ENCODE measurements around the gene PLXDC1.
"Not testable (repeated sequence)": the region's sequence is repeated elsewhere in the genome, so short reads cannot be mapped to it uniquely, and the experiment has no call there.

PLXDC1 gene

DNA sequence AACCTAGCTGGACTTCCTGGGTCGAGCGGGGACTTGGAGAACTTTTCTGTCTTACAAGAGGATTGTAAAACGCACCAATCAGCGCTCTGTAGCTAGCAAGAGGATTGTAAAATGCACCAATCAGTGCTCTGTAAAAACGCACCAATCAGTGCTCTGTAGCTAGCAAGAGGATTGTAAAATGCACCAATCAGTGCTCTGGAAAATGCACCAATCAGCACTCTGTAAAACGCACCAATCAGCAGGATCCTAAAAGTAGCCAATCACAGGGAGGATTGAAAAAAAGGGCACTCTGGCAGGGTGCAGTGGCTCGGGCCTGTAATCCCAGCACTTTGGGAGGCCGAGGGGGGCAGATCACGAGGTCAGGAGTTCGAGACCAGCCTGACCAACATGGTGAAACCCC, 17.1 kb upstream of the PLXDC1 start:
- H3K9ac ChIP-seq (ENCODE audit: low read depth, low read length) = not testable (repeated sequence)
- WGBS = 96% methylated on average over 10 of the region's 10 CpGs
- peaks cover 12% of the 10 kb centered on the region; the same call in 1 of the 2 replicates for H3K4me1 ChIP-seq (ENCODE audit: insufficient read depth, low read length)

GRCh38 chr17:39167476-39167875, 16.0 kb upstream of the PLXDC1 start:
- 64% methylated on average over 2 of the region's 2 CpGs for WGBS

More for the DNA sequence above, 17.1 kb upstream of the PLXDC1 start:
- H3K27ac ChIP-seq (ENCODE audit: low read depth, low read length); H3K4me3 ChIP-seq (ENCODE audit: low read length); H3K36me3 ChIP-seq (ENCODE audit: insufficient read depth, low read length); H3K9me3 ChIP-seq (ENCODE audit: insufficient read depth, low read depth, low read length): not testable (repeated sequence)
- H3K27me3 ChIP-seq (ENCODE audit: insufficient read depth, low read length) = peaks cover 35% of the 10 kb centered on the region

GRCh38 chr17:39166437-39167335, 15.2 kb upstream of the PLXDC1 start:
- WGBS = 63% methylated on average over 7 of the region's 7 CpGs
- H3K9ac ChIP-seq (ENCODE audit: low read depth, low read length) = no peak overlapping the region
- H3K4me3 ChIP-seq (ENCODE audit: low read length) = no peak overlapping the region; the same call in 1 of the 2 replicates
- no peaks in the 10 kb centered on the region for H3K9me3 ChIP-seq (ENCODE audit: insufficient read depth, low read depth, low read length)
- H3K4me1 ChIP-seq (ENCODE audit: insufficient read depth, low read length) = peaks cover 12% of the 10 kb centered on the region; the same call in 1 of the 2 replicates
- peaks cover 35% of the 10 kb centered on the region for H3K27me3 ChIP-seq (ENCODE audit: insufficient read depth, low read length)
- H3K27ac ChIP-seq (ENCODE audit: low read depth, low read length) = no peak overlapping the region
- H3K36me3 ChIP-seq (ENCODE audit: insufficient read depth, low read length) = no peaks in the 10 kb centered on the region

More at GRCh38 chr17:39167476-39167875, 16.0 kb upstream of the PLXDC1 start:
- H3K27ac ChIP-seq (ENCODE audit: low read depth, low read length) = no peak overlapping the region
- no peak overlapping the region for H3K4me3 ChIP-seq (ENCODE audit: low read length)
- H3K36me3 ChIP-seq (ENCODE audit: insufficient read depth, low read length) = no peaks in the 10 kb centered on the region
- H3K4me1 ChIP-seq (ENCODE audit: insufficient read depth, low read length) = peaks cover 12% of the 10 kb centered on the region; the same call in 1 of the 2 replicates
- no peaks in the 10 kb centered on the region for H3K9me3 ChIP-seq (ENCODE audit: insufficient read depth, low read depth, low read length)
- peaks cover 35% of the 10 kb centered on the region for H3K27me3 ChIP-seq (ENCODE audit: insufficient read depth, low read length)
- no peak overlapping the region for H3K9ac ChIP-seq (ENCODE audit: low read depth, low read length)

DNA sequence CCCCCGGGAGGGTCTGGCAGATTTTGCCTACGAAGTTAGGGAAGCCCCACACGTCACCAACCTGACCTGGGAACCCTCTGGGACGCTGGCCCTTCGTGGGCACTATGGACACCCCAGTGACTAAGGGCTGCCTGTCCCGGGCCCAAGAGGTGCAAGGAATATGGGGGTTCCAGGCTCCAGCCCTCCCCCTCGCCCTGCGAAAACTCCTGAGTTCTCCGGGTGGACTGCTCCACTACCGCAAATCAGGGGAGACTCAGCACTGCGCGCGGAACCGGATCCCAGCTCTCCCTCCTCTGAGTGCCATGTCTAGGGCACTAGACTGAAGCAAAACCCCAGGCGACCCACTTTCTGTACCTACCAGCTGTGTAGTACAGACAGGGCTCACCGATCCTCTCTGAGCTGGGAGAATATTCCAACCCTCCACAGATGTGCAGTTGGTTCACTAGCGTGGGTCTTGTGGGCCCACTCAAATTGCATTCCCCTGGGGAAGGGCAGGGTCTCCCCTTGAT, 14.5 kb upstream of the PLXDC1 start, which contains the start of gene ARL5C:
ARL5C (minus strand) TSS at position 321 of the 509 bp plus-strand sequence. CDS start 401 bp downstream, outside the sequence.
- H3K27ac ChIP-seq (ENCODE audit: low read depth, low read length) = no peak within 1 kb of the TSS
- peaks cover 12% of the 10 kb centered on the region; the same call in 1 of the 2 replicates for H3K4me1 ChIP-seq (ENCODE audit: insufficient read depth, low read length)
- H3K9me3 ChIP-seq (ENCODE audit: insufficient read depth, low read depth, low read length) = no peaks in the 10 kb centered on the region
- H3K4me3 ChIP-seq (ENCODE audit: low read length) = peak within 1 kb of the TSS; percentile 73
- peaks cover 35% of the 10 kb centered on the region for H3K27me3 ChIP-seq (ENCODE audit: insufficient read depth, low read length)
- H3K36me3 ChIP-seq (ENCODE audit: insufficient read depth, low read length) = no peaks in the 10 kb centered on the region
- 0 out of 2 replicates have a peak within 1 kb of the TSS, but pooled peaks have one; percentile 34 for H3K9ac ChIP-seq (ENCODE audit: low read depth, low read length)
- 74% methylated on average over 17 of the region's 17 CpGs for WGBS

- Histone ChIP-seq H3K27me3 (ENCODE audit: insufficient read depth, low read length) (peaks cover 35% of the 10 kb centered on the region), H3K36me3 (ENCODE audit: insufficient read depth, low read length) (no peaks in the 10 kb centered on the region), H3K9me3 (ENCODE audit: insufficient read depth, low read depth, low read length) (no peaks in the 10 kb centered on the region), H3K4me3 (ENCODE audit: low read length) (peak overlapping the region; percentile 73), H3K9ac (ENCODE audit: low read depth, low read length) (0 out of 2 replicates have a peak overlapping the region, but pooled peaks have one; percentile 34), H3K27ac (ENCODE audit: low read depth, low read length) (no peak overlapping the region), H3K4me1 (ENCODE audit: insufficient read depth, low read length) (peaks cover 12% of the 10 kb centered on the region; the same call in 1 of the 2 replicates)
- WGBS = 17% methylated on average over 51 of the region's 51 CpGs
Observed at GRCh38 chr17:39165178-39165840, 13.9 kb upstream of the PLXDC1 start.

DNA sequence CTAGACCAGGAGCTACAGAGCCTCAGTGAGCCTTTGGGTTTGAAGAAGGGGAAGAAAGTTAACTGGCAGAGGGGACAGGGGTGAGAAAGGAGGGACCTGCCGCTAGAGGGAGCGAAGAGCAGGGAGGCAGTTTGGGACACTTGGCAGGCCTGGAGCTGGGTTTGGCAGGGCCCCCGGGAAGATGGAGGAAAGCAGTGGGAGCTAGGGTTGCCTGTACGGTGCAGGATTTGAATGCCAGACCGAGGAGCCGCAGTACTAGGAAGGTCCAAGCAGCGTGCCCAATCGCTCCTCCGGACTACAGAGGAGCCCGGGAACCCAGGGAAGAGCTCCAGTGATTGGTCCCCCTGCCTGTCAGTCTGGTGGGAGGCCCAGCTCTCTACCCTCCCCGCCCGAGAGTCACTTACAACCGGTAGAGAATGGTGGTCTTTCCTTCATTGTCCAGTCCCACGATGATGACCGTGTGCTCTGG, 13.3 kb upstream of the PLXDC1 start:
- Histone ChIP-seq H3K9me3 (ENCODE audit: insufficient read depth, low read depth, low read length) (no peaks in the 10 kb centered on the region), H3K27ac (ENCODE audit: low read depth, low read length) (no peak overlapping the region), H3K36me3 (ENCODE audit: insufficient read depth, low read length) (no peaks in the 10 kb centered on the region), H3K27me3 (ENCODE audit: insufficient read depth, low read length) (peaks cover 35% of the 10 kb centered on the region), H3K9ac (ENCODE audit: low read depth, low read length) (peak overlapping the region; percentile 34; the same call in 1 of the 2 replicates), H3K4me3 (ENCODE audit: low read length) (peak overlapping the region; percentile 73), H3K4me1 (ENCODE audit: insufficient read depth, low read length) (peaks cover 12% of the 10 kb centered on the region; the same call in 1 of the 2 replicates)
- under 1% methylated on average over 15 of the region's 15 CpGs for WGBS

- Histone ChIP-seq H3K27ac (ENCODE audit: low read depth, low read length) (no peak overlapping the region), H3K27me3 (ENCODE audit: insufficient read depth, low read length) (peaks cover 27% of the 10 kb centered on the region), H3K36me3 (ENCODE audit: insufficient read depth, low read length) (no peaks in the 10 kb centered on the region), H3K9me3 (ENCODE audit: insufficient read depth, low read depth, low read length) (no peaks in the 10 kb centered on the region), H3K9ac (ENCODE audit: low read depth, low read length) (no peak overlapping the region), H3K4me3 (ENCODE audit: low read length) (no peak overlapping the region), H3K4me1 (ENCODE audit: insufficient read depth, low read length) (peaks cover 6% of the 10 kb centered on the region; the same call in 1 of the 2 replicates)
- WGBS = 97% methylated on average over 2 of the region's 2 CpGs
Observed at GRCh38 chr17:39161962-39162361, 10.5 kb upstream of the PLXDC1 start.

DNA sequence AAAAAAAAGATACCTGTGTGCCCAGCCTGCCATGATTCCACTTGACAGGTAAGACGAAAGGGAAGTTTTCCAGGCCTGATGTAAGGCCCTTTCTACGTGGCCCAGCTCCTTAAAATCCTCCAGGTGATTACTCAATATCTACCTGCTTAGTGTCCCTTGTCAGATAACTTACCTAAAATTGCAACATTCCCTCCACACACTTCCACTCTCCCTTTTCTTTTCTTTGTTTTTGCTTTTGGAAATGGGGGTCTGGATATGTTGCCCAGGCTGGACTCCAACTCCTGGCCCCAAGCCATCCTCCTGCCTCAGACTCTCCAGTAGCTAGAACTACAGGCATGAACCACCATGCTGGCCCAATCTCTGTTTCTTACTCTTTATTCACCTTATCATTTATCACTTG, 7.2 kb upstream of the PLXDC1 start:
- Histone ChIP-seq H3K4me3 (ENCODE audit: low read length) (no peak overlapping the region), H3K4me1 (ENCODE audit: insufficient read depth, low read length) (no peaks in the 10 kb centered on the region), H3K36me3 (ENCODE audit: insufficient read depth, low read length) (no peaks in the 10 kb centered on the region), H3K27ac (ENCODE audit: low read depth, low read length) (no peak overlapping the region), H3K9ac (ENCODE audit: low read depth, low read length) (no peak overlapping the region), H3K9me3 (ENCODE audit: insufficient read depth, low read depth, low read length) (no peaks in the 10 kb centered on the region), H3K27me3 (ENCODE audit: insufficient read depth, low read length) (no peaks in the 10 kb centered on the region)
- 94% methylated on average over 2 of the region's 2 CpGs for WGBS

DNA sequence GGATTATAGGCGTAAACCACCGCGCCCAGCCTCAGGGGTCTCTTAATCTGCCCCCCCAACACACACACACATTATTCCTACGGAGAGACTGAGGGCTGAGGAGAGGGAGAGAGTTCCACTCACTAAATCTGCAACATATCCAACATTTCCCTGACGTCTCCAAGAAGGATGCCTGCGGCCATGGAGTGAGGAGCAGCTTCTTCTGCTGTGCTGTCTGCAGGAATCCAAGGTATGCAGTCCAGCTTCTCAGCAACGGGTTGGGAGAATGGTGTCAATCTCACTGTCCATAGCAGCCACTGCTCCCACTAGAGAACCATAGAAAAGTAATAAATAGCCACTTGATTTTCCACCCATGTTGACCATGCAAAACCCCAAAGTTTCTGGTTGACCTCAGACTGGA, 5.1 kb upstream of the PLXDC1 start:
- no peak overlapping the region for H3K4me3 ChIP-seq (ENCODE audit: low read length)
- no peaks in the 10 kb centered on the region for H3K9me3 ChIP-seq (ENCODE audit: insufficient read depth, low read depth, low read length)
- H3K9ac ChIP-seq (ENCODE audit: low read depth, low read length) = no peak overlapping the region
- H3K27ac ChIP-seq (ENCODE audit: low read depth, low read length) = no peak overlapping the region
- H3K36me3 ChIP-seq (ENCODE audit: insufficient read depth, low read length) = no peaks in the 10 kb centered on the region
- H3K4me1 ChIP-seq (ENCODE audit: insufficient read depth, low read length) = no peaks in the 10 kb centered on the region
- peaks cover 13% of the 10 kb centered on the region for H3K27me3 ChIP-seq (ENCODE audit: insufficient read depth, low read length)
- 82% methylated on average over 6 of the region's 7 CpGs for WGBS

DNA sequence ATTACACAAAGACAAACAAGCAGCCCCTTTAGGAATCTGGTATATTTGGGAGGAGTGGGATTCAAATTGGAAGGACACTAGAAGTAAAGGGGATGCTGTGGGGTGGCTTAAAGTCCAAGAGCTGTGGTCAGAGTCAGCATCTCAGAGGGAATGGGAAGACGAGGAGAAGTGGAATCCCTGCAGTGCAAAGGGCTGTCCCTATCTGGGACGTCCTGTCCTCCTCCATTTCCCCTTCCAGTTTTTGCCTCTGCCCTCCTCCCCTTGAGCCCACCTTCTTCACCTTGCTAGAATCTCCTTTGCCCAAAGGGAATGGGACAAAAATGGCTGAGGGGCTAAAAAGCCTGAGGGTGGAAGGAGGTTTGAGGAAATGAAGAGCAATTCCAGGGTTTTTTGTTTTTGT, 4.2 kb upstream of the PLXDC1 start:
- H3K9me3 ChIP-seq (ENCODE audit: insufficient read depth, low read depth, low read length) = no peaks in the 10 kb centered on the region
- H3K4me1 ChIP-seq (ENCODE audit: insufficient read depth, low read length) = 0 out of 2 replicates have a peak, but pooled peaks cover 3% of the 10 kb centered on the region
- H3K36me3 ChIP-seq (ENCODE audit: insufficient read depth, low read length) = no peaks in the 10 kb centered on the region
- H3K9ac ChIP-seq (ENCODE audit: low read depth, low read length) = no peak overlapping the region
- no peak overlapping the region for H3K27ac ChIP-seq (ENCODE audit: low read depth, low read length)
- H3K4me3 ChIP-seq (ENCODE audit: low read length) = no peak overlapping the region
- H3K27me3 ChIP-seq (ENCODE audit: insufficient read depth, low read length) = peaks cover 20% of the 10 kb centered on the region
- WGBS = 49% methylated on average over 2 of the region's 2 CpGs

Measured in HUES64 (cell line).